GM06990 (cell line): ENCODE measurements around the gene MYO15A.

ENCODE experiments used
- DNase-seq: peaks from one replicate; pipeline ENCODE4 v3.0.0-alpha.2; 2011; ENCODE audit not compliant: insufficient read length; ENCODE audit errors: extremely low read depth
- H3K27me3 ChIP-seq: replicated peaks from 2 replicates; pipeline ENCODE4 v1.6.0; 2011; ENCODE audit warnings: low read length; ENCODE audit not compliant: control insufficient read depth, insufficient read depth
- H3K36me3 ChIP-seq: 2 replicates; pipeline ENCODE4 v1.5.1; 2011; ENCODE audit warnings: low read length; ENCODE audit not compliant: control insufficient read depth, insufficient read depth
- H3K4me3 ChIP-seq: replicated peaks from 2 replicates; pipeline ENCODE4 v1.5.1; 2011; ENCODE audit warnings: low read depth, mild to moderate bottlenecking, control low read depth, low read length
- CTCF ChIP-seq: IDR thresholded peaks from 2 replicates; pipeline ENCODE4 v1.5.1; 2011; ENCODE audit warnings: low read length, control low read depth, mild to moderate bottlenecking, inconsistent platforms; ENCODE audit not compliant: insufficient read depth, poor library complexity, severe bottlenecking

The MYO15A gene

GRCh38 chr17:18117982-18118975 is 9.7 kb downstream of the MYO15A start:
- TF ChIP-seq CTCF, result no peak
- Histone ChIP-seq H3K4me3 (no peak overlapping the region), H3K27me3 (no peaks in the 10 kb centered on the region; the same call in 1 of the 2 replicates), H3K36me3 (no peaks in the 10 kb centered on the region)
- no peak for DNase-seq

GRCh38 chr17:18119166-18119745 is 10.7 kb downstream of the MYO15A start:
- Histone ChIP-seq H3K4me3 (no peak overlapping the region), H3K36me3 (no peaks in the 10 kb centered on the region), H3K27me3 (no peaks in the 10 kb centered on the region; the same call in 1 of the 2 replicates)
- TF ChIP-seq CTCF, result no peak
- DNase-seq, result no peak

GRCh38 chr17:18119938-18120337 is 11.4 kb downstream of the MYO15A start:
- Histone ChIP-seq H3K4me3 (no peak overlapping the region), H3K36me3 (no peaks in the 10 kb centered on the region), H3K27me3 (no peaks in the 10 kb centered on the region; the same call in 1 of the 2 replicates)
- no peak for TF ChIP-seq CTCF
- no peak for DNase-seq

GRCh38 chr17:18120461-18121017 is 12.0 kb downstream of the MYO15A start:
- H3K4me3 ChIP-seq, result no peak overlapping the region
- DNase-seq, result no peak
- no peak for TF ChIP-seq CTCF
- H3K27me3 ChIP-seq, result no peaks in the 10 kb centered on the region; the same call in 1 of the 2 replicates
- no peaks in the 10 kb centered on the region for H3K36me3 ChIP-seq

- DNase-seq, result no peak
- Histone ChIP-seq H3K27me3 (no peaks in the 10 kb centered on the region; the same call in 1 of the 2 replicates), H3K36me3 (no peaks in the 10 kb centered on the region), H3K4me3 (no peak overlapping the region)
- TF ChIP-seq CTCF, result no peak
Measured at GRCh38 chr17:18121144-18121910, 12.8 kb downstream of the MYO15A start.
